A204.1 (cell line): ENCODE results near the gene NAV2.
"Not testable (repeated sequence)": the region's sequence is repeated elsewhere in the genome, so short reads cannot be mapped to it uniquely, and the experiment has no call there.

Source experiments
- FAIRE-seq: peaks from 2 replicates; lab custom pipeline; 2012; peaks lifted over from hg19 to GRCh38; lab: Jason Lieb, UNC

NAV2 gene

DNA sequence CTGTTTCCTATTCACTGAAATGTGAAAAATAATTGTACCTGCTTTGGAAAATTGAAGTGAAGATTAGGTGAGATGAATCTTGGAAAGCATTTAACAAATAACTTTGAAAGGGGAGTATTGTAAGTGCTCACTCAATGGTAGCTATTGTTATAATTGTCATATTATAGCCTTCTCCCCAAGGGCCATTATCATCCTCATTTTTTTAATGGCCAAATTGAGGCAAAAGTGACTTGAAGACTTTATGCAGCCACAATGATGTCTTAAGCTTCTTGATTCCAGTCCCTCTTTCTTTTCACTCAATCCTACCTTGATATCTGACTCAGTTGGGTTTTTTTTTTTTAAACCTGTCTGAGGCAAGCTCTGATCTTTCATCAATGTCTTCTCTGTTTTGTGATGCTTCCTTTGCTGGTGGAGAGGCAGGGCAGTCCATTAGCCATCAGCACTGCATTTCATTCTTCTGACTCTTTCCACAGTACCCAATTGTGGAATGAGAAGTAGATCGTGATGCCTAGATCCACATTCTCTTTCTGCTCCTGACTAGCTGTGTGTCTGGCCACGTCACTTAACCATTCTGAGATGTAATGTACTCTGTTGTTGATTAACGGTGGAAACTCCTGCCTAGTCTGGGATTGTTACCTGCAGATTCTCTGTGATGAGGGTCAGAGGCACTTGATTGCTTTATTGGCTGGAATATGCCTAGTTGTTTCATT is 346.3 kb downstream of the NAV2 start:
- no peak for FAIRE-seq

DNA sequence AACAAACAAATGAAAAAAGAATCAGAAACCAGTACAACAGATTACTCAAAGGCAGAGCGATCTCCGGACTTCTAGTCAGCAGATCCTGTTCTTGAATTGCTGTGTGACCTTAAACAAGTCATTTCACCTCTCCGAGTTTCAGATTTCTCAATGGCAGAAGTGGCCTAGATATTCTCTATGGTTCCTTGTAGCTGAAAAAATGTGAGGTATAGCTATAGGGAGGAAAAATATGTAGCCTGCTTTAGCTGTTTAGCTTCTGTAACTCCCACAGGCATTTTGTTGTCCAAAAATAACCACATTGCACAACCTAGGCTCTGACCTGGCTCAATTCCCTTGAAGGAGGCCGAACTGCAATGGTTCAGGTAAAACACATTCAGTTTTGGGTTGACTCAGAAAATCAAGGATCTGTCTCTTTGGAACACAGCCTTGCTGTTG is 347.0 kb downstream of the NAV2 start:
- FAIRE-seq = no peak

DNA sequence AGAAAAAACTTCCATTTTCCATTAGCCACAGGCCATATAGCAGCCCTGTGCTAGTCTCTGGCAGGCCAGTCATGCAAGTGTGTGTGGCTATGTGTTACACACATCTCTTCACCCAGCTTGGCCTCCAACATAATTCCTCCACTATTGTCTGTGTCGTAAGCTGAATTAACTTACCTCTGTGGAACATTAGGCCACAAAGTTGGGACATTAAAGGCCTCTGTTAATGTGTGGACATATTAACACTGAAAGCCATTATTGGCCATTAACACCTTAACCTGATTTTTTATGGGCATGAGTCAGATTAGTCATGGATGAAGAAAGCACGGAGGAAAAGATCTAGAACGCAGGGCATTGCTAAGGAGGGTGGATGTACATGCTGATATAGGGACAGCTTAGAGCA is 347.5 kb downstream of the NAV2 start:
- FAIRE-seq = no peak

- FAIRE-seq = no peak
Measured at GRCh38 chr11:20060647-20061205, 348.1 kb downstream of the NAV2 start.

GRCh38 chr11:20061776-20062175 is 349.1 kb downstream of the NAV2 start:
- no peak for FAIRE-seq

DNA sequence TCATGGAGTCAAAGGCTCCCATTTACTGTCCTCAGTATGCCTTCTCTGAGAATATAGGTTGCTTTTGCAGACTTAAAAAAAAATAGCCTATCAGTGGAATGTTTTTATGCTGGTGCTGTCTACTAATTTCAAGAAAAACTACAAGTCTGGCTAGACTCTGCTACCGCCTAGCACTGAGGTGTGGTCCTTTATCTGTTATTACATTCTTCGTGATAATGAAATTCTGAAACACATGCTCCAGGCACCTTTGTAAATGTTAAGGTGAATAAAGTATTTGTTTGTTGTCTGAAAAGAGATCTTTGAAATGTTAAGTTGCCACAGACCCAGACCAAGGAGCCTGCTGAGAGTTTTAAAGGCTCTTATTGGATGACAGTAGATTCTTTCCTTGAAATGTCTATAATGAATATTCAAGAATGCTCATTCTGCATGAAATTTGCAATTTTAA is 352.3 kb downstream of the NAV2 start:
- FAIRE-seq = no peak

GRCh38 chr11:20065406-20065805 is 352.8 kb downstream of the NAV2 start:
- FAIRE-seq = no peak

- FAIRE-seq = no peak
Measured at GRCh38 chr11:20066013-20066782, 353.6 kb downstream of the NAV2 start.

DNA sequence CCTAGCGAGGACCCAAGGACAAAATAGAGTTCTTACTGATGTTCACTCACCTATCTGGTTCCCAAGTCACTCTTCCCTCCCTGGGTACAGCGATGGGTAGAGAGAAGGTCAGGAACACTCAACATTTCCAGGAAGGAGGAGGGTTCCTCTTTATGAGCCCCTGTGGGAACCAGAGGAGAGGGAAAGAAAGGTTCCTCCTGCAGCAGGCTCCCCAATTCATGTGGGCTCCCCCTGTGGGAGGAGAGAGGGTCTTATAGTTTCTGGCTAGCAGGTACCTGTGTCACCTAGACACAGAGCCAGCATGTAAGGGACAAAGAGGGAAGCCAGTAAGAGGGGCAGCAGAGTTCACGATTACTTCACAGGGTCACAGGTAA is 354.1 kb downstream of the NAV2 start:
- no peak for FAIRE-seq

GRCh38 chr11:20067665-20068064 is 355.0 kb downstream of the NAV2 start:
- FAIRE-seq = no peak

DNA sequence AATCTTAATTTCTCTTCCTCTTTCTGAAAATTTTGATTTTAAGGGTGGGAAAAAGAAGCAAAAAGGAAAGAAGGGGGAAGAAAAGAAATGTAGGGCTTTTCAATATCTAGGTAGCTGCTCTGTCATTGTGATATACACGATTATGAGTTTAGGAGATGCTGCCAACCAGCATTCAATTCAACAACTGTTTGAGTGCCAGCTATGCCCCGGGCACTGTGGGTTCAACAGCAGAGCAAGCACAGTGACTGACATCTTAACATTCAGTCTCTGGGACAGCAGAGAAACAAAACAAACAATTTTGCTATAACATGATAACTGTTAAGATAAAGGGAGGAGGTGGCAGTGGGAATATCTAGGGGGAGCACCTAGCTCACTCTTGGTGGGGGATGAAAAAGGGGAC is 356.1 kb downstream of the NAV2 start:
- FAIRE-seq = no peak

DNA sequence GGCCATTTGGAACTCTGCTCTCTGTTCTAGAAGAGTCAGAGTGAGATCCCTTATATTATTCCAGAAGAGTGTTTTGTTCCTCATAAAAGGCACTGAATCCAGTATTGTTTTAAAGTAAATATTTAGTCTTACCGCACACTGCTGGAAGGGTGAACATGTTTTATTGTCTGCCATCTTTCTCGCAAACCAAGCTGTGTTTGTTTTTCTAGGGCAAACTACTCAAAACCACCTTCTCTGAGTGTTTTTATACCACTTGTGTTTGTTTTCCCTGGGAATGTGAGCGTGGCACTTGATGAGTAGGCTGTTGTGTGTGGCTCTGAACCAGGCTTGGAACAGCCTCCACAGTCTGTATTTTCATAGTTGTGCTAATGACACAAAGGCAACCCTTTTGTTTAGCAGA is 357.8 kb downstream of the NAV2 start:
- no peak for FAIRE-seq

DNA sequence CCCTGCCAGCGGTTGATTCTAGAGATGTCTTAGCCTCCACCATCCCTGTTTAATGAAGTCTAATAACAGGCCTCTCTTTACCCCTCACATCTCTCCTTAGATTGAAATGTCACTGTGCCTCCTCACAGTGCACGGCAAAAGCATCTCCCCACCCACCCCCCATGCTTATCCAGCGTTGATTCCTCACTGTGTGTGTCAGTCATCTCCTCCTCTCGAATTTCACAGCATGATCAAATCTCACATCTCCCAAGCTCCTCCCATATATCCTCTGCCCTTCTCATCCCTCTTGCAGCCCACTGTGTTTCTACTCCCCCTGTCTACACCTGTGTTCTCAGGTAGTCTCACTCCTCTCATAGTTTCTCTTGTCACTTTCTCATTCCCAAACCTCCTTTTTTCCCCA is 363.0 kb downstream of the NAV2 start:
- FAIRE-seq = no peak

GRCh38 chr11:20078846-20079245 is 366.2 kb downstream of the NAV2 start:
- FAIRE-seq = no peak

DNA sequence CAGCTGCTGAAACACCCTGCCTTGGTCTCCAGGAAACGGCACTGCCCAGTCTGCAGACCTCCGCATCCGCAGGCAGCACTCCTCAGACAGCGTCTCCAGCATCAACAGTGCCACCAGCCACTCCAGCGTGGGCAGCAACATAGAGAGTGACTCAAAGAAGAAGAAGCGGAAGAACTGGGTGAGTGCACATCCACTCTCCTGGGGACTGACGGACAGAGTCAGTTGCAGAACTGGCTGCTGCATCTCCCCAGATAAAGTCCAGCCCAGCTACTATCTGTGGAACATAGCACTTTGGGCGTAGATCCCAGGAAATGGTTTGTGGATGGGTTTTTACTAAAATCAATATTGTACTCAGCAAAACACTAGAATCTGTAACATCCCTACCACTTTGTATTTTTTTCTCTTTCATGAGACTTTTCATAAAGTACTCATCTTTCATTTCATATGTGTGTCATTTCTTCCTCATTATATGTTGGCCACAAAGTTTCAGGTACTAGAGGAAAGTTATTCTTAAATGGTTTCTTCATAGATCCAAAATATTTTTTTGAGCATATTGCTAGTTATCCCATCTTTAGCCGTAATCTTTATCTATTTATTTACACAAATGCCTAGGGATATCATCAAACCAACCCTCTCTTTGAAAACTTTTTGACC is 367.5 kb downstream of the NAV2 start:
- FAIRE-seq = no peak

DNA sequence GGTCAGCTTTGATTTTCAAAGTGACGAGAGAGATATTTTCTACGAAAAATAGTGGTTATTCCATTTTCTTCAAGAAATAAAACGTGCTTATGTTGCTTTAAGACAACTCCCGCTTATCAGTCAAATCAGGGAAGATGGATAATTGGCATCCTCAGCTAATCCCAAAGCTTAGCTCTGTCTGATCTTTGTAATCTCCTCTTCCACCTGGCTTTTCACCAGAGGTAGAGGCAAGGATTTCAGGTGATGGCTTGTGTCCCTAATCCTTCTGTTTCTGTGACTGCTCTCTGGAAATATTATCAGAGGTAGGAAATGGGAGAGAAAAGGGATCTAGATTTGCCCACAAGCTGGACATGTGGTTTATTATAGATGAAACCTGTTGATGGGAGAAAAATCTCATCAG is 368.7 kb downstream of the NAV2 start:
- FAIRE-seq = no peak

DNA sequence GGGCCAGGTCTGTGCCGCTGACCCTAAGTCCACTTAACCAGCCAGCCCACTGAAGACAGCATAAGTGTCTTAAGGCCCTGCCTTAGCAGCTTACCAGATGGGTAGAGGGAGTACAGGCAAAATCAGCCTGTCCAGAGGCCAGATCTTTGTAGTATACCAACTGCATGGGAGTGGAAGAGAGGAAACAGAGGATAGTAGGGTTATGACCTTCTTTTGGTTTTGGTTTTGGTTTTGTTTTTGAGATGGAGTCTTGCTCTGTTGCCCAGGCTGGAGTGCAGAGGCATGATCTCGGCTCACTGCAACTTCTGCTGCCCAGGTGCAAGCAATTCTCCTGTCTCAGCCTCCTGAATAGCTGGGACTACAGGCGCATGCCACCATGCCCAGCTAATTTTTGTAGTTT is 371.2 kb downstream of the NAV2 start:
- FAIRE-seq = not testable (repeated sequence)

GRCh38 chr11:20084921-20085814 is 372.5 kb downstream of the NAV2 start:
- FAIRE-seq = no peak

GRCh38 chr11:20085918-20086317 is 373.3 kb downstream of the NAV2 start:
- no peak for FAIRE-seq

DNA sequence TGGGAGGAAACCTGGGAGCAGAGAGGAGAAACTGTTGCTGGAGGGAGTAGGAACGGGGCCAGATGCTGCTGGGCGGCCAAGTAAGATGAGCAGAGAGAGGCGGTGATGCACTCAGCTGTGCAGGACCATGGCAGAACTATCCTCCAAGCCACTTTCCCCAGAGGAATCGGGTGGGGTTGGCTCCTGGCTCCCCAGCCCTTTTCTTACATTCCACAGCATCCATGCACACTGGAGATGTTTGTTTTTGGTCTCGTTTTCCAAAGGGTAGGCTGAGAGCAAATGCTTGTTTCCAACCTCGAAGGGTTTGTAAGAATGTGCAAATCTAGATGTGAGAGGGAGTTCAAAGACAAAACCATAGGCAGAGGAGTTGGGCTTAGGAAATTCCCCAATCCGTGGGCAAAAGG is 374.5 kb downstream of the NAV2 start:
- no peak for FAIRE-seq

GRCh38 chr11:20088397-20089225 is 376.0 kb downstream of the NAV2 start:
- FAIRE-seq = no peak
